HCT116 (cell line): ENCODE measurements around the gene SCD5. TPM values are rescaled to one million over a fixed set of nuclear protein-coding genes. Genes with fewer than 3 reads are reported as not detected.
A peak's percentile ranks its signal among the peaks of the same experiment; 100 is the strongest.

Experiments used
- ATAC-seq: fragments of 200-7000 bp; cut with Tn5 transposase; 2 replicates; pipeline ENCODE4 v1.9.1; 2020; ENCODE audit warnings: mild to moderate bottlenecking, moderate library complexity
- BruUV-seq: library from RNA; stranded (reverse); fragments of 400-500 nt; replicated peaks from 2 replicates; lab custom pipeline; 2021; lab: Mats Ljungman, UMichigan
- CTCF ChIA-PET: fragments of 300-600 bp; sonication (Branson Sonifier 250); formaldehyde crosslinking; loops from one replicate; lab custom pipeline; 2021; ENCODE audit warnings: antibody characterized with exemption; lab: Charles Lee
- POLR2A ChIA-PET: fragments of 300-600, 350-600 bp; sonication (Branson Sonifier 250); formaldehyde crosslinking; loops from one replicate; lab custom pipeline; 2021; ENCODE audit warnings: antibody characterized with exemption; lab: Charles Lee
- RAD21 ChIA-PET, 2 experiments: fragments of 300-600 bp; sonication (Branson Sonifier 250); formaldehyde crosslinking; loops; one replicate each; lab custom pipeline; 2023; ENCODE audit warnings: low total read pairs in 2 of 2; ENCODE audit not compliant: uncharacterized antibody in 2 of 2, unreplicated experiment in 2 of 2, low non-redundant PET in 1 of 2; lab: Charles Lee
- DNase-seq: peaks from one replicate; pipeline ENCODE4 v3.0.0-alpha.2; 2010; ENCODE audit warnings: low read depth, low spot score
- H2AFZ ChIP-seq: fragments of 200-600 bp; shearing (Covaris generic), sonication (generic); 2 replicates; pipeline ENCODE4 v1.6.1; 2017; ENCODE audit warnings: low read depth, mixed run types, mixed read lengths, antibody characterized with exemption, low read length; ENCODE audit not compliant: poor library complexity, severe bottlenecking
- H3K27ac ChIP-seq: 2 replicates; pipeline ENCODE4 v1.5.1; 2012; ENCODE audit warnings: low read depth, low read length
- H3K27me3 ChIP-seq: fragments of 200-600 bp; sonication (generic); 2 replicates; pipeline ENCODE4 v1.6.1; 2016; ENCODE audit warnings: mixed run types, low read length, mixed read lengths; ENCODE audit not compliant: insufficient read depth
- H3K36me3 ChIP-seq, 2 experiments: fragments of 200-500 bp in 1 of 2; fragments of 200-600 bp in 1 of 2; sonication (Bioruptor generic) in 1 of 2; sonication (generic) in 1 of 2; 2 replicates each; pipeline versions ENCODE4 v1.5.1 to v1.6.1; 2014 to 2016; ENCODE audit warnings: low read length in 2 of 2, inconsistent platforms in 1 of 2, mixed read lengths in 1 of 2, mixed run types in 1 of 2; ENCODE audit not compliant: insufficient read depth in 2 of 2, control insufficient read depth in 1 of 2
- H3K4me1 ChIP-seq, 2 experiments: fragments of 200-600 bp in 1 of 2; sonication (generic) in 1 of 2; 2 replicates each; pipeline versions ENCODE4 v1.5.1 to v1.6.1; 2012 to 2017; ENCODE audit warnings: low read length in 2 of 2, inconsistent platforms in 1 of 2, mild to moderate bottlenecking in 1 of 2, mixed read lengths in 1 of 2, mixed run types in 1 of 2, moderate library complexity in 1 of 2; ENCODE audit not compliant: insufficient read depth in 2 of 2, control insufficient read depth in 1 of 2
- H3K4me2 ChIP-seq: fragments of 200-600 bp; sonication (generic); 2 replicates; pipeline ENCODE4 v1.6.1; 2017; ENCODE audit warnings: mixed run types, low read length, mixed read lengths
- H3K4me3 ChIP-seq, 2 experiments: fragments of 200-600 bp in 1 of 2; sonication (generic) in 1 of 2; replicated peaks in 1 of 2; 2 replicates each; pipeline ENCODE4 v1.5.1; 2011 to 2016; ENCODE audit warnings: low read length in 2 of 2, control low read depth in 1 of 2, low read depth in 1 of 2, mild to moderate bottlenecking in 1 of 2, mixed read lengths in 1 of 2, mixed run types in 1 of 2
- H3K79me2 ChIP-seq: fragments of 200-600 bp; sonication (generic); 2 replicates; pipeline ENCODE4 v1.6.1; 2017; ENCODE audit warnings: mild to moderate bottlenecking, mixed run types, low read length, moderate library complexity, mixed read lengths; ENCODE audit not compliant: insufficient read depth
- H3K9ac ChIP-seq: fragments of 200-600 bp; sonication (generic); 2 replicates; pipeline ENCODE4 v1.6.1; 2016; ENCODE audit warnings: low read length, mixed read lengths
- H3K9me2 ChIP-seq: fragments of 200-600 bp; sonication (generic), shearing (Covaris generic); 2 replicates; pipeline ENCODE4 v1.6.1; 2017; ENCODE audit warnings: mixed run types, mild to moderate bottlenecking, moderate library complexity; ENCODE audit not compliant: insufficient read depth
- H3K9me3 ChIP-seq, 2 experiments: fragments of 200-500 bp in 1 of 2; fragments of 200-600 bp in 1 of 2; sonication (Bioruptor generic) in 1 of 2; sonication (generic) in 1 of 2; 2 replicates each; pipeline ENCODE4 v1.6.1; 2014 to 2017; ENCODE audit warnings: low read length in 2 of 2, mixed read lengths in 2 of 2, inconsistent platforms in 1 of 2, low read depth in 1 of 2, mild to moderate bottlenecking in 1 of 2, mixed run types in 1 of 2, moderate library complexity in 1 of 2; ENCODE audit not compliant: control insufficient read depth in 1 of 2, insufficient read depth in 1 of 2
- H4K20me1 ChIP-seq: fragments of 200-600 bp; sonication (generic), shearing (Covaris generic); 2 replicates; pipeline ENCODE4 v1.6.1; 2017; ENCODE audit warnings: mixed run types, mild to moderate bottlenecking, moderate library complexity; ENCODE audit not compliant: insufficient read depth
- CEBPB ChIP-seq: IDR thresholded peaks from 2 replicates; pipeline ENCODE4 v1.6.1; 2012; ENCODE audit warnings: low read depth
- CTCF ChIP-seq, 3 experiments: fragments of 200-600 bp in 1 of 3; sonication (generic) in 1 of 3; IDR thresholded peaks in 2 of 3; conservative IDR thresholded peaks in 1 of 3; 2 replicates each; pipeline ENCODE4 v1.5.1; 2012 to 2017; ENCODE audit warnings: low read depth in 2 of 3, low read length in 2 of 3, antibody characterized with exemption in 1 of 3, borderline replicate concordance in 1 of 3, control low read depth in 1 of 3, mild to moderate bottlenecking in 1 of 3, mixed read lengths in 1 of 3, mixed run types in 1 of 3, moderate library complexity in 1 of 3; ENCODE audit not compliant: insufficient read depth in 1 of 3
- EGR1 ChIP-seq: IDR thresholded peaks from 2 replicates; pipeline ENCODE4 v1.6.1; 2012; ENCODE audit warnings: low read depth
- ELF1 ChIP-seq: IDR thresholded peaks from 2 replicates; pipeline ENCODE4 v1.6.1; 2012; ENCODE audit warnings: low read depth, borderline replicate concordance
- EZH2 ChIP-seq: fragments of 200-600 bp; sonication (generic); IDR thresholded peaks from 2 replicates; pipeline ENCODE4 v1.6.1; 2017; ENCODE audit warnings: antibody characterized with exemption, mixed run types
- POLR2AphosphoS5 ChIP-seq: IDR thresholded peaks from 2 replicates; pipeline ENCODE4 v1.6.1; 2011; ENCODE audit warnings: mild to moderate bottlenecking, low read depth, low read length, moderate library complexity
- SIN3A ChIP-seq: IDR thresholded peaks from 2 replicates; pipeline ENCODE4 v1.6.1; 2012; ENCODE audit warnings: low read depth
- TCF7L2 ChIP-seq: IDR thresholded peaks from 2 replicates; pipeline ENCODE4 v1.7.0; 2011; ENCODE audit warnings: borderline replicate concordance, inconsistent platforms; ENCODE audit not compliant: insufficient read depth, insufficient read length; ENCODE audit errors: extremely low read depth
- YY1 ChIP-seq: IDR thresholded peaks from 2 replicates; pipeline ENCODE4 v1.6.1; 2011; ENCODE audit warnings: low read length, low read depth, moderate library complexity, mild to moderate bottlenecking; ENCODE audit not compliant: insufficient replicate concordance; ENCODE audit errors: extremely low read depth
- ZNF274 ChIP-seq: fragments of 200-500 bp; sonication (Bioruptor generic); IDR thresholded peaks from 2 replicates; pipeline ENCODE4 v1.6.1; 2014; ENCODE audit warnings: mild to moderate bottlenecking, low read depth, low read length, inconsistent platforms
- intact Hi-C: fragments of 100-400 bp; cut with micrococcal nuclease; formaldehyde crosslinking; loops from 2 replicates; pipeline ENCODE4 v1.10.0; 2022
- total RNA-seq: library from RNA; stranded (reverse); gene quantifications from one replicate; pipeline ENCODE4 v1.2.1, GENCODE V29; 2021; ENCODE audit not compliant: unreplicated experiment

SCD5 gene
- total RNA-seq, 1 experiment from 2014 or later = 21.7 TPM

- Histone ChIP-seq H4K20me1 (no peaks in the 10 kb centered on the region), H3K36me3 (no peaks in the 10 kb centered on the region; a peak in 1 of 4 replicates), H3K27ac (no peak overlapping the region), H3K79me2 (no peaks in the 10 kb centered on the region), H3K4me2 (no peak overlapping the region), H2AFZ (no peak overlapping the region), H3K4me3 (no peak overlapping the region)
- ATAC-seq = no peak
- BruUV-seq = no TSS peak
- ChIA-PET CTCF (no interaction called here), POLR2A (no interaction called here), RAD21 (no interaction called here)
- TF ChIP-seq EGR1 (no peak), SIN3A (no peak), CEBPB (no peak), POLR2AphosphoS5 (no peak), TCF7L2 (no peak)
- TF ChIP-seq, all 23 proteins: peak for 0
- intact Hi-C loops = no loop called here
- no peaks in the 10 kb centered on the region for H3K9me3 ChIP-seq
- H3K9ac ChIP-seq = no peak overlapping the region
- no peaks in the 10 kb centered on the region for H3K9me2 ChIP-seq
- no peak for DNase-seq
- H3K27me3 ChIP-seq = no peaks in the 10 kb centered on the region
- no peaks in the 10 kb centered on the region for H3K4me1 ChIP-seq
These were observed 102.3 kb downstream of the SCD5 start for GRCh38 chr4:82696117-82696860.

DNA sequence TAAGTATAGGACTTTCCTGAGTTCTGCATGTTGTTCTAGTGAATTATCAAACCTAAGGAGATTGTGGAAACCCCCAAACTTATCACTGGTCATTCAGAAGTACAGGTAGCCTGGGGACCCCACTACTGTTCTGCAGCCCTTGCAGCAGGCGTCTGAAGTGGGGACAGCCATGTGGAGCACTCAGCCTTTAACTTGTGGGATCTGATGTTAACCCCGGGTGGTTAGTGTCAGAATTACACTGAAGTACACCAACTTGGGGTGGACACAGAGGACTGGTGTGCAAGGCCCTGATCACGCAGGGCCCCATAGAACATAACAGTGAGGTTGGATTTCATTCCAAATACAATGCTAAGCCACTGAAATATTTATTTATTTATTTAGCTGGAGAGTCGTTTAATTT is 103.7 kb downstream of the SCD5 start:
- Histone ChIP-seq H3K4me1 (no peaks in the 10 kb centered on the region), H3K27ac (no peak overlapping the region), H3K27me3 (no peaks in the 10 kb centered on the region), H3K4me2 (no peak overlapping the region), H3K79me2 (no peaks in the 10 kb centered on the region)
- no TSS peak for BruUV-seq
- DNase-seq = no peak
- TF ChIP-seq ZNF274 = no peak
- TF ChIP-seq YY1 = no peak
- TF ChIP-seq CTCF (IDR thresholded peaks at IDR 0.05 in 2 of 3, conservative IDR thresholded peaks at IDR 0.05 in 1 of 3; ENCODE audit: borderline replicate concordance in 1 of 3, insufficient read depth in 1 of 3, low read depth in 2 of 3, low read length in 2 of 3) = no peak
- TF ChIP-seq TCF7L2 = no peak
- TF ChIP-seq POLR2AphosphoS5 = no peak
- no peak for TF ChIP-seq SIN3A
- no peak for TF ChIP-seq ELF1
- no peak for TF ChIP-seq EZH2
- TF ChIP-seq, all 23 proteins: peak for 0
- H3K9me2 ChIP-seq = no peaks in the 10 kb centered on the region
- H3K4me3 ChIP-seq = no peak overlapping the region
- intact Hi-C loops = no loop called here
- no peaks in the 10 kb centered on the region for H4K20me1 ChIP-seq
- H2AFZ ChIP-seq = no peak overlapping the region
- POLR2A ChIA-PET = no interaction called here
- H3K9ac ChIP-seq = no peak overlapping the region
- CTCF ChIA-PET = no interaction called here
- H3K36me3 ChIP-seq = no peaks in the 10 kb centered on the region; a peak in 1 of 4 replicates
- RAD21 ChIA-PET = no interaction called here
- ATAC-seq = peak; percentile 58
- H3K9me3 ChIP-seq = no peaks in the 10 kb centered on the region
